H1 (cell line): Measurements from ENCODE around the gene FRMPD4. TPM values are rescaled to one million over a fixed set of nuclear protein-coding genes. Genes with fewer than 3 reads are reported as not detected.

ENCODE experiments used
- CTCF ChIA-PET: fragments of 300-600 bp; sonication (Branson Sonifier 250); formaldehyde crosslinking; loops from one replicate; lab custom pipeline; 2021; ENCODE audit not compliant: partially characterized antibody; lab: Charles Lee
- POLR2A ChIA-PET: fragments of 300-600 bp; sonication (Branson Sonifier 250); formaldehyde crosslinking; loops from one replicate; lab custom pipeline; 2021; ENCODE audit warnings: inconsistent platforms; ENCODE audit not compliant: partially characterized antibody; lab: Charles Lee
- DNase-seq, 2 experiments: peaks; one replicate each; pipeline versions ENCODE4 v3.0.0 to v3.0.0-alpha.2; 2010 to 2022; ENCODE audit warnings: low spot score in 2 of 2, low read depth in 1 of 2, mixed read lengths in 1 of 2
- FAIRE-seq: peaks from 2 replicates; lab custom pipeline; 2011; peaks lifted over from hg19 to GRCh38; lab: Jason Lieb, UNC
- H2AFZ ChIP-seq: 2 replicates; pipeline ENCODE4 v1.8.1; 2012; ENCODE audit warnings: low read length, inconsistent platforms
- H2AK5ac ChIP-seq: 2 replicates; pipeline ENCODE4 v1.6.1; 2013; ENCODE audit warnings: low read depth, low read length
- H2BK120ac ChIP-seq: replicated peaks from 2 replicates; pipeline ENCODE3; 2013; ENCODE audit warnings: low read depth, low read length, inconsistent platforms
- H2BK12ac ChIP-seq: 2 replicates; pipeline ENCODE4 v1.6.1; 2013; ENCODE audit warnings: low read depth, low read length
- H2BK15ac ChIP-seq: 2 replicates; pipeline ENCODE4 v1.6.1; 2013; ENCODE audit warnings: low read length
- H2BK20ac ChIP-seq: 2 replicates; pipeline ENCODE4 v1.6.1; 2013; ENCODE audit warnings: low read length
- H2BK5ac ChIP-seq: 2 replicates; pipeline ENCODE4 v1.6.1; 2013; ENCODE audit warnings: low read depth, low read length
- H3K14ac ChIP-seq: 2 replicates; pipeline ENCODE4 v1.6.1; 2013; ENCODE audit warnings: inconsistent platforms; ENCODE audit not compliant: insufficient read length
- H3K18ac ChIP-seq: 2 replicates; pipeline ENCODE4 v1.6.1; 2013; ENCODE audit warnings: low read length; ENCODE audit errors: extremely low read depth
- H3K23ac ChIP-seq: 2 replicates; pipeline ENCODE4 v1.6.1; 2013; ENCODE audit warnings: inconsistent platforms; ENCODE audit not compliant: insufficient read length
- H3K23me2 ChIP-seq: 2 replicates; pipeline ENCODE4 v1.6.1; 2013; ENCODE audit warnings: low read depth, low read length
- H3K27ac ChIP-seq: 2 replicates; pipeline ENCODE4 v1.6.1; 2011; ENCODE audit warnings: low read depth, low read length, inconsistent platforms
- H3K27me3 ChIP-seq, 4 experiments: replicated peaks in 1 of 4; 1 replicate in 1 of 4; 2 replicates in 3 of 4; pipeline versions ENCODE4 v1.6.1 to v1.8.1; 2011 to 2013; ENCODE audit warnings: low read length in 3 of 4, mild to moderate bottlenecking in 3 of 4, inconsistent platforms in 2 of 4, mixed read lengths in 2 of 4, moderate library complexity in 1 of 4; ENCODE audit not compliant: control insufficient read depth in 3 of 4, insufficient read depth in 3 of 4; ENCODE audit errors: extremely low read depth in 1 of 4
- H3K36me3 ChIP-seq, 4 experiments: 2 replicates each; pipeline versions ENCODE4 v1.6.1 to v1.8.1; 2011 to 2013; ENCODE audit warnings: mild to moderate bottlenecking in 4 of 4, low read length in 3 of 4, moderate library complexity in 2 of 4, control low read depth in 1 of 4, inconsistent platforms in 1 of 4; ENCODE audit not compliant: insufficient read depth in 4 of 4, control insufficient read depth in 2 of 4
- H3K4ac ChIP-seq: replicated peaks from 2 replicates; pipeline ENCODE3; 2013; ENCODE audit warnings: low read length, low read depth, mixed read lengths, inconsistent platforms; ENCODE audit not compliant: insufficient read length
- H3K4me1 ChIP-seq, 4 experiments: replicated peaks in 1 of 4; 1 replicate in 1 of 4; 2 replicates in 3 of 4; pipeline versions ENCODE4 v1.6.1 to v1.8.1; 2011 to 2013; ENCODE audit warnings: low read length in 3 of 4, inconsistent platforms in 2 of 4, mixed read lengths in 1 of 4; ENCODE audit not compliant: insufficient read depth in 4 of 4, control insufficient read depth in 3 of 4
- H3K4me2 ChIP-seq, 2 experiments: 2 replicates each; pipeline versions ENCODE4 v1.6.1 to v1.8.1; 2011 to 2013; ENCODE audit warnings: low read depth in 2 of 2, low read length in 2 of 2, control low read depth in 1 of 2, inconsistent platforms in 1 of 2, mild to moderate bottlenecking in 1 of 2; ENCODE audit not compliant: insufficient read depth in 1 of 2
- H3K4me3 ChIP-seq, 4 experiments: fragments of 200-600, 300-600 bp in 1 of 4; sonication (generic), shearing (Covaris generic), sonication (Bioruptor Twin) in 1 of 4; 2 replicates each; pipeline versions ENCODE4 v1.5.1 to v1.8.1; 2011 to 2016; ENCODE audit warnings: low read length in 4 of 4, low read depth in 3 of 4, control low read depth in 2 of 4, inconsistent platforms in 2 of 4, mild to moderate bottlenecking in 2 of 4, mixed read lengths in 1 of 4, moderate library complexity in 1 of 4; ENCODE audit not compliant: insufficient read depth in 2 of 4; ENCODE audit errors: extremely low read depth in 1 of 4
- H3K56ac ChIP-seq: replicated peaks from 2 replicates; pipeline ENCODE3; 2013; ENCODE audit warnings: low read depth, mild to moderate bottlenecking, mixed read lengths, low read length, inconsistent platforms; ENCODE audit not compliant: insufficient read length
- H3K79me1 ChIP-seq: 2 replicates; pipeline ENCODE4 v1.6.1; 2013; ENCODE audit warnings: low read depth, low read length, control low read depth
- H3K79me2 ChIP-seq, 2 experiments: 2 replicates each; pipeline versions ENCODE4 v1.6.1 to v1.8.1; 2012 to 2013; ENCODE audit warnings: low read length in 2 of 2, mild to moderate bottlenecking in 2 of 2, inconsistent platforms in 1 of 2; ENCODE audit not compliant: insufficient read depth in 2 of 2, control insufficient read depth in 1 of 2
- H3K9ac ChIP-seq, 4 experiments: replicated peaks in 1 of 4; 1 replicate in 1 of 4; 2 replicates in 3 of 4; pipeline versions ENCODE4 v1.6.1 to v1.8.1; 2011 to 2013; ENCODE audit warnings: low read depth in 3 of 4, low read length in 3 of 4, control low read depth in 2 of 4, mild to moderate bottlenecking in 2 of 4, moderate library complexity in 2 of 4, inconsistent platforms in 1 of 4; ENCODE audit errors: extremely low read depth in 1 of 4
- H3K9me3 ChIP-seq, 2 experiments: 2 replicates each; pipeline versions ENCODE4 v1.6.1 to v1.8.1; 2012 to 2013; ENCODE audit warnings: mild to moderate bottlenecking in 2 of 2, moderate library complexity in 2 of 2, control low read depth in 1 of 2, inconsistent platforms in 1 of 2, low read depth in 1 of 2, low read length in 1 of 2, mixed read lengths in 1 of 2; ENCODE audit not compliant: insufficient read depth in 2 of 2
- H4K20me1 ChIP-seq, 2 experiments: replicated peaks in 1 of 2; 2 replicates each; pipeline versions ENCODE3 to v1.8.1; 2011 to 2013; ENCODE audit warnings: inconsistent platforms in 2 of 2, low read length in 2 of 2, mild to moderate bottlenecking in 1 of 2; ENCODE audit not compliant: insufficient read depth in 2 of 2, control insufficient read depth in 1 of 2
- H4K5ac ChIP-seq: 2 replicates; pipeline ENCODE4 v1.6.1; 2013; ENCODE audit warnings: low read length, low read depth, mixed read lengths, inconsistent platforms; ENCODE audit not compliant: insufficient read length
- H4K8ac ChIP-seq: 2 replicates; pipeline ENCODE4 v1.8.0; 2013; ENCODE audit warnings: mild to moderate bottlenecking, moderate library complexity, low read length, inconsistent platforms; ENCODE audit not compliant: insufficient read depth; ENCODE audit errors: extremely low read depth
- H4K91ac ChIP-seq: replicated peaks from 2 replicates; pipeline ENCODE3; 2013; ENCODE audit warnings: low read length, mixed read lengths, inconsistent platforms; ENCODE audit not compliant: insufficient read length
- CEBPB ChIP-seq: IDR thresholded peaks from 2 replicates; pipeline ENCODE4 v1.6.1; 2012; ENCODE audit warnings: low read depth, low read length
- CTCF ChIP-seq, 3 experiments: IDR thresholded peaks; 1 replicate in 2 of 3; 2 replicates in 1 of 3; pipeline versions ENCODE4 v1.5.1 to v1.6.1; 2011; ENCODE audit warnings: low read length in 3 of 3, mild to moderate bottlenecking in 3 of 3, inconsistent platforms in 2 of 3, low read depth in 1 of 3, moderate library complexity in 1 of 3; ENCODE audit not compliant: insufficient read depth in 1 of 3; ENCODE audit errors: control extremely low read depth in 1 of 3
- EGR1 ChIP-seq: IDR thresholded peaks from 2 replicates; pipeline ENCODE4 v1.6.1; 2011; ENCODE audit warnings: low read depth, low read length, borderline replicate concordance
- GTF2F1 ChIP-seq: IDR thresholded peaks from 2 replicates; pipeline ENCODE4 v1.6.1; 2012; ENCODE audit warnings: low read depth, low read length, improper control_type of control experiment, borderline replicate concordance
- KDM1A ChIP-seq: fragments of 200-600, 300-600 bp; sonication (generic); IDR thresholded peaks from 2 replicates; pipeline ENCODE4 v1.7.1; 2016; ENCODE audit warnings: mild to moderate bottlenecking, low read length, borderline replicate concordance
- MAFK ChIP-seq: IDR thresholded peaks from 2 replicates; pipeline ENCODE4 v1.6.1; 2012; ENCODE audit warnings: low read depth, mild to moderate bottlenecking, improper control_type of control experiment, low read length
- SIN3A ChIP-seq, 2 experiments: IDR thresholded peaks in 1 of 2; conservative IDR thresholded peaks in 1 of 2; 2 replicates each; pipeline ENCODE4 v1.6.1; 2011 to 2012; ENCODE audit warnings: low read length in 2 of 2, improper control_type of control experiment in 1 of 2, low read depth in 1 of 2, mild to moderate bottlenecking in 1 of 2
- SIX5 ChIP-seq: IDR thresholded peaks from 2 replicates; pipeline ENCODE4 v1.6.1; 2011; ENCODE audit warnings: mild to moderate bottlenecking, low read depth, low read length
- SP2 ChIP-seq: IDR thresholded peaks from 2 replicates; pipeline ENCODE4 v1.6.1; 2012; ENCODE audit warnings: mild to moderate bottlenecking, low read length, inconsistent platforms
- SP4 ChIP-seq: IDR thresholded peaks from 2 replicates; pipeline ENCODE4 v1.6.1; 2012; ENCODE audit warnings: low read length, inconsistent platforms
- SUZ12 ChIP-seq: fragments of 200-600 bp; sonication (generic); IDR thresholded peaks from 2 replicates; pipeline ENCODE4 v1.6.1; 2012; ENCODE audit warnings: mild to moderate bottlenecking, inconsistent platforms, low read length, moderate library complexity, mixed read lengths
- WGBS, 2 experiments: shearing (Covaris generic) in 1 of 2; methylation state at CpG; one replicate each; pipeline versions ENCODE4 v1.1.6 to v1.1.7; 2013 to 2015; ENCODE audit warnings: low lambda C conversion rate in 2 of 2, mixed read lengths in 2 of 2, inconsistent platforms in 1 of 2, low coverage in 1 of 2, missing lambda C conversion rate in 1 of 2; ENCODE audit not compliant: insufficient replicate concordance in 2 of 2, insufficient coverage in 1 of 2, insufficient read length in 1 of 2; ENCODE audit errors: extremely low coverage in 1 of 2, missing lambda C conversion rate in 1 of 2; 5-methylcytosine and 5-hydroxymethylcytosine counted together
- polyA plus RNA-seq, 7 experiments: library from polyadenylated mRNA; depleted of rRNA in 3 of 7; stranded (reverse) in 5 of 7; unstranded in 2 of 7; fragments of >200 nt in 5 of 7; fragments of 200-250 nt in 2 of 7; gene quantifications; 1 replicate in 5 of 7; 2 replicates in 1 of 7; 4 replicates in 1 of 7; pipeline versions ENCODE4 v1.2.1 to v1.2.3, GENCODE V29; 2011 to 2013; ENCODE audit warnings: missing spikeins in 2 of 7, mixed read lengths in 2 of 7
- total RNA-seq: library from RNA; stranded (reverse); fragmentation: NEBNext Ultra II Directional; extraction: Animal tissue kit (Norgen Biotek cat#: 25700); gene quantifications from 2 replicates; pipeline ENCODE4 v1.2.1, GENCODE V29; 2021
- TF ChIP-seq, protein P1 (sequence below): IDR thresholded peaks from 2 replicates; pipeline ENCODE4 v1.6.1; 2012; ENCODE audit warnings: inconsistent platforms

The FRMPD4 gene
- total and polyA plus RNA-seq, 2 of the 8 experiments (the other 6 are each of a cell fraction or from before 2014, with no cell fraction given) = 0.02 to 0.37 TPM

DNA sequence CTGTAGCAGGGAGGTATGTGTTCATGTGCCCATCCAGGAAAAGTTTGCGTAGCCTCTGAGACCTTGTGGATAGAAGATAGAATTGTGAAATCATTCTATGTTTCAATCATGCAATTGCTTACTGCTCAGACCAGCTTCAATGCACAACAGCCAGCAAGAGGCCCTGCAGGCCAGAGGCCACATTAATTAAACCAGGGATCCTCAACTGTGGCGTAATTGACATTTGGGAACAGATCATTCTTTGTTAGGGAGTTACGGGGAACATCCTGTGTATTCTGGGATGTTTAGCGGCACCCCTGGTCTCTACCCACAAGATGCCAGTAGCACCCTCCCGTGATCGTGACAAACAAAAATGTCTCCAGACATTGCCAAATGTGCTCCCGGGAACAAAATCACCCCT is 566.4 kb downstream of the FRMPD4 start:
- Histone ChIP-seq H3K18ac (no peak overlapping the region), H2AK5ac (no peak overlapping the region), H2BK5ac (no peak overlapping the region), H3K36me3 (no peaks in the 10 kb centered on the region), H4K5ac (no peak overlapping the region), H3K4me3 (no peak overlapping the region), H3K4ac (no peak overlapping the region), H3K27me3 (no peaks in the 10 kb centered on the region), H3K27ac (no peak overlapping the region), H2BK20ac (no peak overlapping the region), H3K4me2 (no peak overlapping the region), H3K56ac (no peak overlapping the region), H3K9ac (no peak overlapping the region), H3K79me2 (no peaks in the 10 kb centered on the region), H3K9me3 (no peaks in the 10 kb centered on the region), H2BK12ac (no peak overlapping the region), H4K91ac (no peak overlapping the region), H2BK15ac (no peak overlapping the region), H3K4me1 (no peaks in the 10 kb centered on the region), H3K23me2 (no peaks in the 10 kb centered on the region), H2AFZ (no peak overlapping the region), H3K14ac (no peak overlapping the region), H4K20me1 (no peaks in the 10 kb centered on the region), H4K8ac (no peak overlapping the region), H3K79me1 (no peaks in the 10 kb centered on the region), H2BK120ac (no peak overlapping the region), H3K23ac (no peak overlapping the region)
- no peak for DNase-seq
- POLR2A ChIA-PET = no interaction called here
- no peak for TF ChIP-seq SIN3A (conservative IDR thresholded peaks at IDR 0.05 in 1 of 2, IDR thresholded peaks at IDR 0.05 in 1 of 2; ENCODE audit: low read depth in 1 of 2, low read length in 2 of 2)
- TF ChIP-seq, protein P1, sequence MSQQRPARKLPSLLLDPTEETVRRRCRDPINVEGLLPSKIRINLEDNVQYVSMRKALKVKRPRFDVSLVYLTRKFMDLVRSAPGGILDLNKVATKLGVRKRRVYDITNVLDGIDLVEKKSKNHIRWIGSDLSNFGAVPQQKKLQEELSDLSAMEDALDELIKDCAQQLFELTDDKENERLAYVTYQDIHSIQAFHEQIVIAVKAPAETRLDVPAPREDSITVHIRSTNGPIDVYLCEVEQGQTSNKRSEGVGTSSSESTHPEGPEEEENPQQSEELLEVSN = no peak
- no peak for TF ChIP-seq SUZ12
- no peak for TF ChIP-seq CTCF (IDR thresholded peaks at IDR 0.05; ENCODE audit: control extremely low read depth in 1 of 3, insufficient read depth in 1 of 3, low read depth in 1 of 3, low read length in 3 of 3)
- TF ChIP-seq GTF2F1 = no peak
- TF ChIP-seq EGR1 = no peak
- TF ChIP-seq SIX5 = no peak
- TF ChIP-seq SP4 = no peak
- TF ChIP-seq SP2 = no peak
- TF ChIP-seq MAFK = no peak
- TF ChIP-seq CEBPB = no peak
- no peak for TF ChIP-seq KDM1A
- 88% methylated on average over 5 of the region's 7 CpGs; no CpG with 5 or more reads in 1 of the 2 experiments for WGBS, 2 experiments
- CTCF ChIA-PET = interaction anchor here (0.7 to 1.6 kb wide), 2 partner anchors 67 to 74 kb away, joined by 3 to 4 read pairs; no protein-coding TSS in a partner anchor
- FAIRE-seq = no peak
